Activated naive CD8-positive, alpha-beta T cell treated with anti-CD3 and anti-CD28 coated beads, Interleukin-2, amount 50 U/mL, for 24 hours (primary cell): ENCODE results near the gene TTC39A.
A peak's percentile ranks its signal among the peaks of the same experiment; 100 is the strongest.

Source experiments
- ATAC-seq: fragments of 150-1000 bp; cut with Tn5 transposase; one replicate; pipeline ENCODE4 v1.10.0; 2021
- DNase-seq: peaks from one replicate; pipeline ENCODE4 v3.0.0; 2021
- H3K27ac Mint-ChIP-seq: one replicate; pipeline ENCODE4 v1.8.0; 2021; ENCODE audit warnings: mild to moderate bottlenecking, mixed read lengths
- H3K27me3 Mint-ChIP-seq: one replicate; pipeline ENCODE4 v1.8.0; 2021; ENCODE audit warnings: mixed read lengths
- H3K36me3 Mint-ChIP-seq: one replicate; pipeline ENCODE4 v1.8.0; 2021; ENCODE audit warnings: low read depth, mixed read lengths
- H3K4me1 Mint-ChIP-seq: one replicate; pipeline ENCODE4 v1.8.0; 2021; ENCODE audit warnings: mixed read lengths
- H3K4me3 Mint-ChIP-seq: one replicate; pipeline ENCODE4 v1.8.0; 2021; ENCODE audit warnings: mild to moderate bottlenecking, moderate library complexity, mixed read lengths
- H3K9me3 Mint-ChIP-seq: one replicate; pipeline ENCODE4 v1.8.0; 2021; ENCODE audit warnings: mixed read lengths

The TTC39A gene

GRCh38 chr1:51287966-51288365, 42.4 kb downstream of the TTC39A start:
- Mint-ChIP-seq H3K27ac (no peak overlapping the region), H3K9me3 (no peaks in the 10 kb centered on the region), H3K4me3 (no peak overlapping the region), H3K36me3 (peaks cover 2% of the 10 kb centered on the region), H3K27me3 (no peaks in the 10 kb centered on the region), H3K4me1 (peaks cover 20% of the 10 kb centered on the region)
- no peak for DNase-seq
- no peak for ATAC-seq

DNA sequence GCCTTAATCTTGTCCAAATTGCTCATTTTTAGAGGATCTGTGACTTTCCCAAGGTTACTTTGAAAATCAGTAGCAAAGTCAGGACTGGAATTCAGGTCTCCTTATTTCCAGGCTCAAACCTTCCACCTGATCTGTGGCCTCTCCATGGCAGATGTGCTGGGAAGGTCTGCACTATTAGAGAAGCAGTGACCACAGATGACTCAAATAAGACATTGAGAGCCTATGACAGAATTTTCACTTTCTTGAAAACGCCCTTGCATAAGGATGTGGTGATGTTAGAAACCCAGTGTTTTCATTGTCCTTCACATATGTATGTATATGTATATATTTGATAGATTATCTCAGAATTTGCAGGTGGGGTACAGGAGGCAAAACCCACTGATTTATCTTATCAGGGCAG, 45.3 kb downstream of the TTC39A start:
- no peaks in the 10 kb centered on the region for H3K9me3 Mint-ChIP-seq
- H3K4me1 Mint-ChIP-seq, result peaks cover 22% of the 10 kb centered on the region
- peak overlapping the region; percentile 29 for H3K27ac Mint-ChIP-seq
- H3K36me3 Mint-ChIP-seq, result peaks cover 2% of the 10 kb centered on the region
- no peak overlapping the region for H3K4me3 Mint-ChIP-seq
- ATAC-seq (peak; percentile 63), DNase-seq (no peak)
- no peaks in the 10 kb centered on the region for H3K27me3 Mint-ChIP-seq

DNA sequence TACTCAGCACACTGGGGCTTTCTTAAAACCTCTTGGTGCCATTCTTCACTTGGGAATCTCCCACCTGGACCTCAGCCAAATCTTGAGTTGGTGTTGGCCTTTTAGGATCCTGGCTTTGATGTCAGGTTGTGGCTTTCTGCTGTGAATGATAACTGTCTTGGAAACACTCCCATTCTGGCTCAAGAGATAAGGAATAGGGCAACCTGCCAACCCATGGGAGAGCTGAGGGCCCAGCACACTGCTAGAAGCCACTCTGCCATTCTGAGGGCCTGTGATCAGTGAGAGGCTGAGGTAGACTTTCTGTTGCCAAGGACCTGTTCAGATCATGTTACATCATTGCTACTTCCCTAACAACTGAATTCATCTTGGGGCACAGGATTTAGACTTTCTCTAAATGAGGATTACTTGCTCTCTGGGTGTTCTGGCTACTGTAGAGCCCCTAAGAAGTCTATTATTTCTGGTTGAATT, 45.8 kb downstream of the TTC39A start:
- H3K27me3 Mint-ChIP-seq, result no peaks in the 10 kb centered on the region
- no peaks in the 10 kb centered on the region for H3K9me3 Mint-ChIP-seq
- H3K4me1 Mint-ChIP-seq, result peaks cover 22% of the 10 kb centered on the region
- H3K4me3 Mint-ChIP-seq, result no peak overlapping the region
- DNase-seq (no peak), ATAC-seq (peak; percentile 45)
- H3K27ac Mint-ChIP-seq, result no peak overlapping the region
- peaks cover 2% of the 10 kb centered on the region for H3K36me3 Mint-ChIP-seq

DNA sequence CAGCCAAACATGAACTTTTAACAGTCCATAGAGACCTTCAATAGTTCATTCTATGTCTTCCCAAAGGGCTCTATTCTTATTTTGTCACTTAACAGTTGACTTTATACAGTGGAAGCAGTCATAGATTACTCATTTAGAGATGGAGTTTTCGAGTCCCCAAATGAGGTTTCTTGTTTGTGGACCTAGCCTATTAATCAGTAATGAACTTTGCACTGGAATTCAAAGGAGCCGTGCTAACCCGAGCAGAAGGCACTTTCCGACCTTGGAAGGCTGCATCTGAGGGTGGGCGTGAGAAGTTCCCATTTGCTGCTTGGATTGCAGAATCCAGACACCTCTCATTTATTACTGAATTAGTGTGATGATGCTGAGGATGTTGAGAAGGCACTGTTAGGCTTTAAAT, 46.4 kb downstream of the TTC39A start:
- H3K36me3 Mint-ChIP-seq, result peaks cover 2% of the 10 kb centered on the region
- no peak overlapping the region for H3K4me3 Mint-ChIP-seq
- H3K4me1 Mint-ChIP-seq, result peaks cover 22% of the 10 kb centered on the region
- no peak for ATAC-seq
- no peak overlapping the region for H3K27ac Mint-ChIP-seq
- no peaks in the 10 kb centered on the region for H3K9me3 Mint-ChIP-seq
- no peak for DNase-seq
- H3K27me3 Mint-ChIP-seq, result no peaks in the 10 kb centered on the region

- Mint-ChIP-seq H3K27ac (no peak overlapping the region), H3K4me3 (no peak overlapping the region), H3K4me1 (peaks cover 22% of the 10 kb centered on the region), H3K9me3 (no peaks in the 10 kb centered on the region), H3K36me3 (peaks cover 3% of the 10 kb centered on the region), H3K27me3 (no peaks in the 10 kb centered on the region)
- DNase-seq (no peak), ATAC-seq (no peak)
These were observed 47.8 kb downstream of the TTC39A start for GRCh38 chr1:51282605-51283004.

DNA sequence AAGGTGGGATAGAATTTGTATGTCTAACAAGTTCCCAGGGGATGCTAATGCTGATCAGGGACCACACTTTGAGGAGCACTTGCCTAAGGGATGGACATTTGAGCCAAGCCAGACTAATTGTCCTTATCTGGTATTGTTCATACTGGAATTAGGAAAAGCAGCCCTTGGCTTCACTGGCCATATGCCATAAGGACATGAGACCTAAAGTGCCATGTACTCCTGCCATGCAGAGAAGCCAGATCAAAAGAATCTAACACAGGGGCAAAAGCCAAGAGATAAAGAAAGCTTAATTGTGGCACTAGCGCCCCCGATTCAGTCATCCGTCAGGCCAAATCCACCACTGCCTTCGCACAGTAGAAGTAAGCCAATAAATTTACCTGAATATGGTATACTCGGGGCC, 48.6 kb downstream of the TTC39A start:
- Mint-ChIP-seq H3K4me1 (peaks cover 22% of the 10 kb centered on the region), H3K36me3 (peaks cover 3% of the 10 kb centered on the region), H3K9me3 (no peaks in the 10 kb centered on the region), H3K27ac (no peak overlapping the region), H3K27me3 (no peaks in the 10 kb centered on the region), H3K4me3 (no peak overlapping the region)
- no peak for ATAC-seq
- no peak for DNase-seq

GRCh38 chr1:51280321-51280978, 49.9 kb downstream of the TTC39A start:
- peaks cover 22% of the 10 kb centered on the region for H3K4me1 Mint-ChIP-seq
- peaks cover 3% of the 10 kb centered on the region for H3K36me3 Mint-ChIP-seq
- H3K27me3 Mint-ChIP-seq, result no peaks in the 10 kb centered on the region
- DNase-seq (no peak), ATAC-seq (no peak)
- no peak overlapping the region for H3K27ac Mint-ChIP-seq
- no peaks in the 10 kb centered on the region for H3K9me3 Mint-ChIP-seq
- no peak overlapping the region for H3K4me3 Mint-ChIP-seq

DNA sequence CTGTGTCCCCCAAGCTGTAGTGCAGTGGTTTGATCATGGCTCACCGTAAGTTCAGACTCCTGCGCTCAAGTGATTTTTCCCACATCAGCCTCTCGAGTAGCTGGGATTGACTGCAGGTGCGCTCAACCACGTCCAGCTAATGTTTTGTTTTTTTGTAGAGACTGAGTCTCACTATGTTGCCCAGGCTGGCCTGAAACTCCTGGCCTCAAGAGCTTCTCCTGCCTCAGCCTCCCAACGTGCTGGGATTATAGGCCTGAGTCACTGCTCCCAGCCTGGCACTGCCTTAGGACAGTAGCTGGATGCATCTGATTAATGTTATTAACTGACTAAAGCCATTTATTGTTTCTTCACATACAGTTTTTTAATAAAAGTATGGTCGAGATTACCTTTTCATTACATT, 54.1 kb downstream of the TTC39A start:
- no peaks in the 10 kb centered on the region for H3K4me1 Mint-ChIP-seq
- ATAC-seq, result no peak
- peaks cover 5% of the 10 kb centered on the region for H3K36me3 Mint-ChIP-seq

GRCh38 chr1:51274676-51275075, 55.7 kb downstream of the TTC39A start:
- Mint-ChIP-seq H3K27ac (no peak overlapping the region), H3K9me3 (no peaks in the 10 kb centered on the region), H3K36me3 (peaks cover 17% of the 10 kb centered on the region), H3K4me3 (no peak overlapping the region), H3K27me3 (no peaks in the 10 kb centered on the region), H3K4me1 (no peaks in the 10 kb centered on the region)
- ATAC-seq, result no peak
- no peak for DNase-seq

More for the DNA sequence above, 54.1 kb downstream of the TTC39A start:
- Mint-ChIP-seq H3K27me3 (no peaks in the 10 kb centered on the region), H3K9me3 (no peaks in the 10 kb centered on the region), H3K4me3 (no peak overlapping the region), H3K27ac (no peak overlapping the region)
- no peak for DNase-seq

GRCh38 chr1:51272916-51273315, 57.4 kb downstream of the TTC39A start:
- Mint-ChIP-seq H3K27me3 (no peaks in the 10 kb centered on the region), H3K4me1 (peaks cover 13% of the 10 kb centered on the region), H3K36me3 (peaks cover 19% of the 10 kb centered on the region)

DNA sequence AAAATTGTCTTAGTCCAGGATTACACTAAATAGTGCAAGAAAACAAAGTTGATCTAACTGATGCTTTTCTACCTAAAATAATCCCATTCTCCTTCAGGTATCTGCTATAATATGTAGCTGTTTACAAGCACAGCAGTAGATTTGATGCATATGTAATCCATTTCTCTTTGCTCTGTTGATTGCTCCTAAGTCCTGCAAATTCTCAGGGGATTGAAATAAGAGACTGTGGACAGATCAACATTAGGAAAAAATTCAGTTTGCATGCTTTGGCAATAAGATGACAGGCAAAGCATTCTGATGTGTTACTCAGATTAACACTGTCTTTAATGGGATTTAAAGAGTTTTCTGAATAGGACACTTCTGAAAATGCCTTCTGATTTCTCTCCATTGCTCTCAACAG, 59.6 kb downstream of the TTC39A start:
- Mint-ChIP-seq H3K9me3 (no peaks in the 10 kb centered on the region), H3K4me3 (no peak overlapping the region), H3K27ac (peak overlapping the region; percentile 33), H3K36me3 (peaks cover 21% of the 10 kb centered on the region), H3K27me3 (no peaks in the 10 kb centered on the region), H3K4me1 (peaks cover 33% of the 10 kb centered on the region)
- ATAC-seq (no peak), DNase-seq (no peak)

More at GRCh38 chr1:51272916-51273315, 57.4 kb downstream of the TTC39A start:
- ATAC-seq, result no peak
- no peak overlapping the region for H3K4me3 Mint-ChIP-seq
- H3K27ac Mint-ChIP-seq, result no peak overlapping the region
- no peaks in the 10 kb centered on the region for H3K9me3 Mint-ChIP-seq
- no peak for DNase-seq

- no peak for DNase-seq
- Mint-ChIP-seq H3K27ac (peak overlapping the region; percentile 78), H3K4me3 (peak overlapping the region; percentile 26), H3K4me1 (peaks cover 52% of the 10 kb centered on the region), H3K9me3 (no peaks in the 10 kb centered on the region), H3K27me3 (no peaks in the 10 kb centered on the region), H3K36me3 (peaks cover 21% of the 10 kb centered on the region)
- ATAC-seq, result no peak
These were observed 61.7 kb downstream of the TTC39A start for GRCh38 chr1:51268634-51269033.

GRCh38 chr1:51266791-51267190, 63.6 kb downstream of the TTC39A start:
- no peaks in the 10 kb centered on the region for H3K9me3 Mint-ChIP-seq
- no peak overlapping the region for H3K27ac Mint-ChIP-seq
- H3K4me1 Mint-ChIP-seq, result peaks cover 69% of the 10 kb centered on the region
- peaks cover 19% of the 10 kb centered on the region for H3K36me3 Mint-ChIP-seq
- ATAC-seq (no peak), DNase-seq (no peak)
- H3K4me3 Mint-ChIP-seq, result no peak overlapping the region
- H3K27me3 Mint-ChIP-seq, result no peaks in the 10 kb centered on the region

DNA sequence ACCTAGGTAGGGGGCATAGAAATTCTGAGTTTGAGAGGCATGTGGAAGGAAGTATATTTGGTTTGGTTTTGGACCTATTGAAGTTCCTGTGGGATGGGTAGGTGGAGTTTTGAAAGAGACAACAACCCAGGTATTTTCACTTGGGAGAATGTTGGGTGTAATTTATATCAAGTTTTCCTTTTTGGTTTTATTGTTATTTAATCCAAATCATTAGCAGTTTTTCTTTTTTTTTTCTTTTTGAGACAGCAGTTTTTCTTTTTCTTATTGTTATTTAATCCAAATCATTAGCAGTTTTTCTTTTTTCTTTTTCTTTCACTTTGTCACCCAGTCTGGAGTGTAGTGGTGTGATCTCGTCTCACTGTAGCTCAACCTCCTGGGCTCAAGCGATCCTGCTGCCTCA, 64.2 kb downstream of the TTC39A start:
- H3K4me3 Mint-ChIP-seq, result no peak overlapping the region
- H3K27ac Mint-ChIP-seq, result no peak overlapping the region
- H3K4me1 Mint-ChIP-seq, result peaks cover 75% of the 10 kb centered on the region
- H3K9me3 Mint-ChIP-seq, result no peaks in the 10 kb centered on the region
- DNase-seq, result no peak
- peaks cover 18% of the 10 kb centered on the region for H3K36me3 Mint-ChIP-seq
- H3K27me3 Mint-ChIP-seq, result no peaks in the 10 kb centered on the region
- ATAC-seq, result no peak

GRCh38 chr1:51265618-51266017, 64.7 kb downstream of the TTC39A start:
- peaks cover 79% of the 10 kb centered on the region for H3K4me1 Mint-ChIP-seq
- no peak for ATAC-seq
- H3K9me3 Mint-ChIP-seq, result no peaks in the 10 kb centered on the region

GRCh38 chr1:51264451-51264850, 65.9 kb downstream of the TTC39A start:
- Mint-ChIP-seq H3K4me3 (no peak overlapping the region), H3K27ac (peak overlapping the region; percentile 50), H3K4me1 (peaks cover 87% of the 10 kb centered on the region), H3K9me3 (no peaks in the 10 kb centered on the region), H3K27me3 (no peaks in the 10 kb centered on the region), H3K36me3 (peaks cover 7% of the 10 kb centered on the region)
- DNase-seq (no peak), ATAC-seq (peak; percentile 38)

More at GRCh38 chr1:51265618-51266017, 64.7 kb downstream of the TTC39A start:
- Mint-ChIP-seq H3K27ac (peak overlapping the region; percentile 22), H3K36me3 (peaks cover 13% of the 10 kb centered on the region), H3K27me3 (no peaks in the 10 kb centered on the region), H3K4me3 (no peak overlapping the region)
- no peak for DNase-seq
